Large intestine (tissue), 3 donors: ENCODE data around the gene DHH. TPM values are rescaled to one million over a fixed set of nuclear protein-coding genes. Genes with fewer than 3 reads are reported as not detected.

ENCODE experiments used
- DNase-seq, 2 donors: peaks; one replicate each; pipeline versions ENCODE4 v3.0.0 to v3.0.0-alpha.2; 2013
- H3K27ac ChIP-seq: one replicate; pipeline ENCODE4 v1.5.1; 2013; ENCODE audit warnings: low read length
- H3K27me3 ChIP-seq: 2 replicates; pipeline ENCODE4 v1.6.1; 2013; ENCODE audit warnings: low read length; ENCODE audit not compliant: control insufficient read depth, insufficient read depth
- H3K36me3 ChIP-seq: 2 replicates; pipeline ENCODE4 v1.6.1; 2013; ENCODE audit warnings: low read length; ENCODE audit not compliant: control insufficient read depth, insufficient read depth
- H3K4me1 ChIP-seq: one replicate; pipeline ENCODE4 v1.6.1; 2013; ENCODE audit warnings: low read length; ENCODE audit not compliant: control insufficient read depth, insufficient read depth
- H3K4me3 ChIP-seq: one replicate; pipeline ENCODE4 v1.5.1; 2013; ENCODE audit warnings: low read length
- H3K9me3 ChIP-seq: one replicate; pipeline ENCODE4 v1.6.1; 2013; ENCODE audit warnings: mild to moderate bottlenecking, low read depth, low read length, moderate library complexity; ENCODE audit not compliant: control insufficient read depth
- WGBS: methylation state at CpG from one replicate; pipeline ENCODE4 v1.1.5; 2013; ENCODE audit warnings: low lambda C conversion rate; ENCODE audit not compliant: insufficient coverage; 5-methylcytosine and 5-hydroxymethylcytosine counted together
- polyA plus RNA-seq: library from polyadenylated mRNA; unstranded; fragments of 120-200 nt; gene quantifications from one replicate; pipeline ENCODE4 v1.2.1, GENCODE V29; 2013

The DHH gene
- polyA plus RNA-seq, 1 donor, result 0.52 TPM

DNA sequence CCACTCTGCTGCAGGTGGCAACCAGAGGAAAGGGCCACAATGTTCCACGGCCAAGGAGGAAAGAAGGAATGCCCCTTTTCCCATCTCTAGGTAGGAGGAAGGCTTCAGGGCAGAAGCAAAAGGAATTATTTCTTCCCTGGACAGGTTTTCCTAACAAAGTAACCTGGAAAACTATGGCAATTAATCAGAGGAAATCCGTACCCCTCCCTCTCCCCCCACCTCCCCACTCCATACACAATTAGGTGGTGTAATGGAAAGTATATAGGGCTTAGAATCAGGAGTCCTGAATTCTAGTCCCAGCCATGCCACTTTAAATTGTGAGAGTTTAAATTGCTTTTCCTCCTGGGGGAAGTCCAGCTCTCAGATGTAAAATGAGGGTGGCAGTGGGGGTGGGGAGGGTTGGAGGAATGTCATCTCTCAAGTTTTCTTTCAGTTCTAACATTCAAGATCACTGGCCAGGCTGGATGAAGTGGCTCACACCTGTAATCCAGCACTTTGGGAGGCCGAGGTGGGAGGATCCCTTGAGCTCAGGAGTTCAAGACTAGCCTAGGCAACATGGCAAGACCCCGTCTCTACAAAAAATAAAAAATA, 1.7 kb downstream of the DHH start:
- Histone ChIP-seq H3K27ac (no peak overlapping the region), H3K9me3 (peaks cover 12% of the 10 kb centered on the region), H3K4me3 (no peak overlapping the region), H3K36me3 (peaks cover 14% of the 10 kb centered on the region), H3K27me3 (peaks cover 72% of the 10 kb centered on the region), H3K4me1 (peaks cover 21% of the 10 kb centered on the region)
- 0% methylated on average over 1 of the region's 4 CpGs for whole genome bisulfite sequencing
- DNase-seq, result no peak

DNA sequence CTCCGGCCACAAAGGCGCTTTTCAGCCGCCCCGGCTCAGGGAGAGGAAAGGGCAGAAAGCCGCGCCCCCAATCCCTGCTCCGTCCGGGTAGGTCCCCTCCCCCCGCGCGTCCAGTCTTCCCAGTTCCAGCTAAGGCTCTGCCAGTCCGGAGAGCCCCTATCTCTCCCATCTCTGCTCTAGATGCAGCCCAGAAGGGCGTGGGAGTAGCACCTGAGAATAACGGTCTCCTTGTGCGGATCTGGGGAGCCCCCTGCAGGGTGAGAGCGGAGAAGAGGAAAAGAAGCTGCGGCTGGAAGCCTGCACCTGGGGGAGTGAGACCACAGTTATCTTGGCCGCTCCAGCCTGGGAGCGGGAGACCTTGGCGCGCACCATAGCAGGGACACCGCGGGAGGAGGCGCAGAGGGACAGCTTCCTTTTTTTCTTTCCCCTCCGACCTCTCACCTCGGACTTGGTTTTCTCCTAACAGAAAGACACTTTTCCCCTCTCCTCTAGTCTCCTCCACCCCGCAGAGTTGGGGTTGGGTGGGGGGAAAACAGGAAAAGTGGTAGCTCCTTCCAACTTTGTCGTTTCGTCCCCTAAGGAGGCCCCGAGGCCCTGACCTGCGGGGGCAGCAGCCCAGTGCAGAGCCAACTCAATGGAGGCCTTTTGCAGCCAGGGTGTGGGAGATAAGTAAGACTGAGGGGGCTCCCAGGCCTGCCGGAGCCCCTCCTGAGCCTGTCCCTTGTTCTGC, 2.4 kb downstream of the DHH start:
- Histone ChIP-seq H3K36me3 (peaks cover 7% of the 10 kb centered on the region), H3K27ac (no peak overlapping the region), H3K4me1 (peaks cover 21% of the 10 kb centered on the region), H3K4me3 (no peak overlapping the region), H3K27me3 (peaks cover 72% of the 10 kb centered on the region), H3K9me3 (peaks cover 12% of the 10 kb centered on the region)
- WGBS, result no CpG with 5 or more reads among the region's 32 CpGs
- peak in 1 of 2 donors; percentile 37 for DNase-seq

DNA sequence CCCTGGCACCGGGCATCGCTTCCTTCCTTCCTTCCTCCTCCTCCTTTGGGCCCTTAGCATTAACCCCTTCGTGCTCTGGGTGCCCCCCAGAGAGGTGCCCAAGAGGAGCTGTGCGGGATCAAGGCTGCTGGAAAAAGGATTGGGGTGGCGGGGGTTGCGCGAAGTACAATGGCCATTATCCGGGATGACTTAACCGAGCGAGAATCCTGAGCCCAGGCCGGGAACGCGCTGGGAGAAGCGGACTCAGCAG, 2.8 kb downstream of the DHH start:
- Histone ChIP-seq H3K9me3 (peaks cover 12% of the 10 kb centered on the region), H3K4me1 (peaks cover 21% of the 10 kb centered on the region), H3K36me3 (peaks cover 2% of the 10 kb centered on the region), H3K27ac (no peak overlapping the region), H3K4me3 (no peak overlapping the region), H3K27me3 (peaks cover 75% of the 10 kb centered on the region)
- no peak for DNase-seq
- WGBS, result no CpG with 5 or more reads among the region's 14 CpGs

DNA sequence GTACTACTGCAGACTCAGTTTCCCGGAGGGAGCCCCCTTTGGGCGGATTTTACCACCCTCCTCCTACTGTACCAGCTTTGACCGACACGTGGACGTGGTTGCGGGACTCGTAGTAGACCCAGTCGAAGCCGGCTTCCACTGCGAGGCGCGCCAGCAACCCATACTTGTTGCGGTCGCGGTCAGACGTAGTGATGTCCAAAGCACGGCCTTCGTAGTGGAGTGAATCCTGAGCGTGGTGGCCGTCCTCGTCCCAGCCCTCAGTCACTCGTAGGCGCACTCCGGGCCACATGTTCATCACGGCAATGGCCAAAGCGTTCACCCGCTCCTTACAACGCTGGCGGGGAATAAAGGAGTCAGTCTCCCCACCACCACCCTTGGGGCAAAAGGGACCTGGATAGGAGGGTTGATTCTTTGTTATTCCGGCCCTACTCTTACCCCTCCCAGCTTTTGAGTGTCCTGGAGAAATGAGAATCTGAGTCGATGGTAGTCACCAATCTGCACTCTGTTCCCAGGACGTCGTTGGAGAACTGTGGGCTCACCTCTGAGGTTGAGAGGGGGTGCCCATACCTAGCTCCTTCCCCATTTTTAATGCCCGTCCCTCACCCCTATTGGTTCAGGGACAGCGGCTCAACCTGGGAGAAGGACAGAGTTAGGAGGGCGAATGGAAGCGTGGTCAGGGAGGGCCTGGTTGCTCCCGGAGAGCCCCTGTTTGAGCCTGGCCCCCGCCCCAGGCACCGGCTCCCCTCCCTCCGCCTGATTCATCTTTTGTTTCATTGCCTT, 3.4 kb downstream of the DHH start:
- DNase-seq, result no peak
- peaks cover 12% of the 10 kb centered on the region for H3K9me3 ChIP-seq
- no peak overlapping the region for H3K4me3 ChIP-seq
- H3K27me3 ChIP-seq, result peaks cover 75% of the 10 kb centered on the region
- H3K4me1 ChIP-seq, result peaks cover 21% of the 10 kb centered on the region
- H3K36me3 ChIP-seq, result no peaks in the 10 kb centered on the region
- WGBS, result no CpG with 5 or more reads among the region's 41 CpGs
- no peak overlapping the region for H3K27ac ChIP-seq

DNA sequence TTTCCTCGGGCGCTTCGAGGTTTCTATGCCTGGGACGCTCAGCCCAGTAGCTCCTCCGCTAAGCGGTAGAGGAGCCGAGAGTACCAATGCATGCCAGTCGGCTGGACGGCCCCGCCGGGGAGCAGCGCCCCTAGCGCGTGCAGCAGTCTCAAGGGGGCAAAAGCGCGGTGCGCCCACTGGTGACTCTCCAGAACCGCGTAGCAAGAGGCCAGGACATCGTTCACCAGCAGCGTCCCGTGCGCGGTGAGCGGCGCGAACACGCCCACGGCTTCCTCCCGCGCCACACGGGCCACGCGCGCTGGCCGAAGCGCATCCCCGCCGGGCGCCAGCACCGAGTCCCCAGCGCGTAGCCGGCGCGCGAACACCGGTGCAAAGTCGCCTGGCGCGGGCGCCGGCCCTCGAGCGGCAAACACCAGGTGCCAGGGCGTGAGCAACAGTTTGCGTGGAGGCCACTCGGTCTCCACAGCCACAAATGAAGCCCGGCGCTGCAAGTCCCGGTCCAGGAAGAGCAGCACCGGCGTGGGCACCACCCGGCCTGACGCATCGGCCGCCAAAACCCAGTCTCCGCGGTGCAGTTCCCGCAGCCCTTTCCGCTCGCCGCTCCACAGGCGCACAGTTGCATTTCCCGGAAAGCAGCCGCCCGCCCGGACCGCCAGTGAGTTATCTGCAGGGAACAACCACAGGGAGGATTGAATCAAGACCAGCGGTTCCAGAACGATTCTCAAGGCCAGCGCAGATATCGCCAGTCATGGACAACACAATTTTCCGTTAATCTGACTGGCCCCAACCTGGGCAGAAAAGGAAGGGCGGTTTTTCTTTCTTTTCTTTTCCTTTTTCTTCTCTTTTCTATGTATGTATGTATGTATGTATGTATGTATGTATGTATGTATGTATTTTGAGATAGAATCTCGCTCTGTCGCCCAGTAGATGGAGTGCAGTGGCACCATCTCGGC, 4.5 kb downstream of the DHH start:
- no peak overlapping the region for H3K27ac ChIP-seq
- no CpG with 5 or more reads among the region's 88 CpGs for WGBS

DNA sequence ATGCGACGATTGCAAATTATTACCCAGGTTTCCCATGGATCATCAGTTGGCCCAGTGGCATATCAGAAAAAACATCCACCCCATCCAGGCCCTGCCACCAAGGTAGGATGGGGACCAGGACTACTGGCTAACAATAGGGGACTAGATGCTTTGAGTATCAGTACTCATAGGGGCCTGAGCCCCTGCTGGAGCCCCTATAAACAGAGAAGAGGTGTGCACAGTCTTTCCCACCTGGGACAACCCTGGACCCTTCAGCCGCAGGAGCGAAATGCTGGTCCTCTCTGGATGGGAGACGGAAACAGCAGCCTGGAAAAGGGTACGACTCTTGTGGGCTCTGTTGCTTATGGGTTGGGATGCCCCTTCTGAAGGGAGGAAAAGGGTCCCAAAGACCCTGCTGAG, 5.7 kb downstream of the DHH start:
- H3K4me1 ChIP-seq, result peaks cover 10% of the 10 kb centered on the region
- no peaks in the 10 kb centered on the region for H3K36me3 ChIP-seq
- WGBS, result no CpG with 5 or more reads among the region's 6 CpGs
- no peak overlapping the region for H3K4me3 ChIP-seq
- no peak overlapping the region for H3K27ac ChIP-seq
- no peak for DNase-seq
- H3K27me3 ChIP-seq, result peaks cover 60% of the 10 kb centered on the region
- H3K9me3 ChIP-seq, result peaks cover 6% of the 10 kb centered on the region

More for the DNA sequence above, 4.5 kb downstream of the DHH start:
- H3K9me3 ChIP-seq, result peaks cover 12% of the 10 kb centered on the region
- no peak overlapping the region for H3K4me3 ChIP-seq
- H3K36me3 ChIP-seq, result no peaks in the 10 kb centered on the region
- DNase-seq, result peak in 1 of 2 donors; percentile 35
- peaks cover 72% of the 10 kb centered on the region for H3K27me3 ChIP-seq
- H3K4me1 ChIP-seq, result peaks cover 21% of the 10 kb centered on the region

DNA sequence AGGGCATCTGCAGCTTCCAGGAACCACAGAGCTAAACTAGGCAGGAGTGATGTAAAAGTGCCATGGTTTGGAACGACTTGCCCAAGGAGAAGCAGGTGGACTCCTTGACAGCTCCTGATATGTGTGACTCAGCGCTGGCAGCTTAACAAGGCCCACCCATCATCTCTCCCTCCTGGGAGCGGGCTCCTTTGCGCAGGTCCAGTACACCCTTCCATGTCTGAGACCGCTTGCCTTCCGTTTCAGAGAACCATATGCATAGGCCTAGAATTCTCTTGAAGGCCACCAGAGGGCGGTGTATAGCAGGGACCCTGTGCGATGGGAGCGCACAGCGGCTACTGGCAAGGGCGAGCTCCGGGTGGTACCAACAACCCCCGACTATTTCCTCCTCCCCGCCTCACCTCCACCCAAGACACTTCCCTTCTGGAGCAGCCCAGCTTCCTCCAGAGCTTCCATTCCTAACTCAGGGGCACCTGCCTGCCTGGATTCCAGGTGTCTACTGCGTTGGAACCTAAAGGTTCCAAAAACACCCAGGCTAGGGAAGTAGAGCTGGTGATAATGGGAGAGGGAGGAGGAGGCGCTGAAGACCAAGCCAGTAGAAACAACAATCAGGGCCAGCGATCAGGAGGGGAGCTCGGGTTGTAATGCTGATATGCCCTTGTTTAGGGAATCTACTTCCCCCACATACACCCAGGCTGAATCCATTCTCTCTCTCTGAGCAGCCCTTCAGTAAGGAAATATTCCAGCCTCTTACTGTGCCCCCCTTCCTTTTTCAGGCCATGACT, 6.3 kb downstream of the DHH start:
- peaks cover 6% of the 10 kb centered on the region for H3K9me3 ChIP-seq
- H3K36me3 ChIP-seq, result no peaks in the 10 kb centered on the region
- no peak overlapping the region for H3K4me3 ChIP-seq
- peaks cover 54% of the 10 kb centered on the region for H3K27me3 ChIP-seq
- H3K27ac ChIP-seq, result no peak overlapping the region
- H3K4me1 ChIP-seq, result peaks cover 7% of the 10 kb centered on the region
- no CpG with 5 or more reads among the region's 18 CpGs for WGBS
- DNase-seq, result peak; percentile 80 to 84

DNA sequence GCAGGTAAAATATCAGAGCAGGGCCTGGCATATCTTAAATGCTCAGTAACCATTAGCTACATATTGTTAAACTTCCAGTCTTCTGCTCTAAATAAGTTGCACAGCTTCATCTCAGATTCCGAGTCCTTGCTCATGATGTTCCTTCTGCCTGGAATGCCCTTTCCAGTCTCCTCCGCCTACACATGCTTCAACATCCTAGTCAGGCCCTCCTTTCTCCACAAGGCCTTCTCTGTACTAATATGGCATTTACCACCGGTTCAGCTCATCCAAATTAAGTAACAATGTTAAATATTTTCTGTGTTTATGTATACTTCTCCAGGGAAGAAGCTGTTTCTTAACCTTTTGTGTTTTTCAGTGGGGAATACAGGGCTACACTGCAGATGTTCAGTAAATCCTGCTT, 8.5 kb downstream of the DHH start:
- WGBS, result no CpG with 5 or more reads among the region's 3 CpGs
- Histone ChIP-seq H3K4me3 (no peak overlapping the region), H3K9me3 (peaks cover 6% of the 10 kb centered on the region), H3K27me3 (peaks cover 32% of the 10 kb centered on the region), H3K36me3 (no peaks in the 10 kb centered on the region), H3K4me1 (peaks cover 2% of the 10 kb centered on the region), H3K27ac (no peak overlapping the region)
- no peak for DNase-seq

DNA sequence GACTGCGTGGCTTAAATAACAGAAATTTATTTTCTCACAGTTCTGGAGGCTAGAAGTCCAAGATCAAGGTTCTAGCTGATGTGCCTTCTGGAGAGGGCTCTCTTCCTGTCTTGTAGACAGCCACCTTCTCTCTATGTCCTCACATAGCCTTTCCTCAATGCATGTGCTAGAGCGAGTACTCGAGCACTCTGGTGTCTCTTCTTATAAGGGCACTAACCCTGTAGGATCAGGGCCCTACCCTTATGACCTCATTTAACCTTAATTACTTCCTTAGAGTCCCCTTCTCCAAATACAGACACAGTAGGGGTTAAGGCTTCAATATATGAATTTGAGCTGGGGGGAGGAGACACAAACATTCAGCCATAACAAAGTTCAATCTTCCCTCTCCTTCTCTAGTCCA, 10.2 kb downstream of the DHH start:
- Histone ChIP-seq H3K36me3 (no peaks in the 10 kb centered on the region), H3K27me3 (peaks cover 19% of the 10 kb centered on the region), H3K4me3 (no peak overlapping the region), H3K27ac (no peak overlapping the region), H3K4me1 (no peaks in the 10 kb centered on the region), H3K9me3 (no peaks in the 10 kb centered on the region)
- WGBS, result no CpG with 5 or more reads among the region's 3 CpGs
- no peak for DNase-seq
